ENCODE measurements around the gene BACH2.

- TF ChIP-seq EZH2phosphoT487 (IDR thresholded peaks at IDR 0.05; ENCODE audit: unreplicated experiment): no peak
- no peak for TF ChIP-seq CTCF (conservative IDR thresholded peaks at IDR 0.05; ENCODE audit: low read depth in 2 of 2)
- TF ChIP-seq EZH2 (IDR thresholded peaks at IDR 0.05; ENCODE audit: low read depth, unreplicated experiment): no peak
- TF ChIP-seq POLR2AphosphoS5 (IDR thresholded peaks at IDR 0.05; ENCODE audit: low read depth): no peak
- no peak for TF ChIP-seq STAT1 (IDR thresholded peaks at IDR 0.05; ENCODE audit: unreplicated experiment)
- TF ChIP-seq CREB1 (CRISPR knock-in tag; IDR thresholded peaks at IDR 0.05; ENCODE audit: low read depth): no peak
- TF ChIP-seq REST (IDR thresholded peaks at IDR 0.05; ENCODE audit: unreplicated experiment): no peak
- no peak for TF ChIP-seq ETS1 (IDR thresholded peaks at IDR 0.05)
- no peak for TF ChIP-seq ZNF114 (CRISPR knock-in tag; IDR thresholded peaks at IDR 0.05)
Measured at GRCh38 chr6:90216072-90216977, 80.3 kb downstream of the BACH2 start.

Data from GM23338 (cell line).